ENCODE measurements around the gene AFG1L. TPM values are rescaled to one million over a fixed set of nuclear protein-coding genes. Genes with fewer than 3 reads are reported as not detected.

Gene AFG1L
- total RNA-seq, 2 donors from 2014 or later: 10.5 to 11.1 TPM

- WGBS, 2 experiments (ENCODE audit: insufficient coverage in 1 of 2, insufficient read length in 1 of 2): 95 to 100% methylated on average over 2 of the region's 2 CpGs
- Mint-ChIP-seq H3K27me3 (ENCODE audit: insufficient read depth) (no peaks in the 10 kb centered on the region), H3K27ac (no peak overlapping the region), H3K4me3 (no peak overlapping the region), H3K36me3 (ENCODE audit: low read depth) (no peaks in the 10 kb centered on the region), H3K9me3 (no peaks in the 10 kb centered on the region), H3K4me1 (no peaks in the 10 kb centered on the region)
- no peak for TF ChIP-seq CTCF (conservative IDR thresholded peaks at IDR 0.05)
- Histone ChIP-seq H3K9me3 (ENCODE audit: control insufficient read depth, low read length) (no peaks in the 10 kb centered on the region), H3K36me3 (ENCODE audit: control insufficient read depth, insufficient read depth, low read length) (no peaks in the 10 kb centered on the region), H3K4me3 (ENCODE audit: low read length) (no peak overlapping the region), H3K27ac (ENCODE audit: low read depth, low read length) (no peak overlapping the region), H3K4me1 (ENCODE audit: control insufficient read depth, insufficient read depth, low read length) (no peaks in the 10 kb centered on the region), H3K27me3 (ENCODE audit: control insufficient read depth, insufficient read depth, low read length, poor library complexity, severe bottlenecking) (no peaks in the 10 kb centered on the region), H3K9ac (ENCODE audit: extremely low read depth, low read length, poor library complexity, severe bottlenecking) (no peak overlapping the region)
- DNase-seq: no peak
Observed at GRCh38 chr6:108355890-108356289, 61.0 kb downstream of the AFG1L start.

- Histone ChIP-seq H3K9ac (ENCODE audit: extremely low read depth, low read length, poor library complexity, severe bottlenecking) (no peak overlapping the region), H3K9me3 (ENCODE audit: control insufficient read depth, low read length) (no peaks in the 10 kb centered on the region), H3K27ac (ENCODE audit: low read depth, low read length) (no peak overlapping the region), H3K36me3 (ENCODE audit: control insufficient read depth, insufficient read depth, low read length) (no peaks in the 10 kb centered on the region), H3K4me1 (ENCODE audit: control insufficient read depth, insufficient read depth, low read length) (no peaks in the 10 kb centered on the region), H3K27me3 (ENCODE audit: control insufficient read depth, insufficient read depth, low read length, poor library complexity, severe bottlenecking) (no peaks in the 10 kb centered on the region), H3K4me3 (ENCODE audit: low read length) (no peak overlapping the region)
- no peaks in the 10 kb centered on the region for H3K27me3 Mint-ChIP-seq (ENCODE audit: insufficient read depth)
- WGBS, 2 experiments (ENCODE audit: insufficient coverage in 1 of 2, insufficient read length in 1 of 2): 87 to 100% methylated on average over 2 to 5 of the region's 5 CpGs
- H3K36me3 Mint-ChIP-seq (ENCODE audit: low read depth): no peaks in the 10 kb centered on the region
- peak; percentile 69 for TF ChIP-seq CTCF (conservative IDR thresholded peaks at IDR 0.05)
- H3K4me1 Mint-ChIP-seq: no peaks in the 10 kb centered on the region
- no peak overlapping the region for H3K4me3 Mint-ChIP-seq
- no peak for DNase-seq
- no peak overlapping the region for H3K27ac Mint-ChIP-seq
- H3K9me3 Mint-ChIP-seq: no peaks in the 10 kb centered on the region
Observed at GRCh38 chr6:108359901-108360882, 65.3 kb downstream of the AFG1L start.

GRCh38 chr6:108360919-108361311 lies 66.1 kb downstream of the AFG1L start:
- WGBS, 2 experiments (ENCODE audit: insufficient coverage in 1 of 2, insufficient read length in 1 of 2): 83 to 88% methylated on average over 1 to 2 of the region's 2 CpGs
- no peak for DNase-seq
- Histone ChIP-seq H3K9ac (ENCODE audit: extremely low read depth, low read length, poor library complexity, severe bottlenecking) (no peak overlapping the region), H3K27me3 (ENCODE audit: control insufficient read depth, insufficient read depth, low read length, poor library complexity, severe bottlenecking) (no peaks in the 10 kb centered on the region), H3K36me3 (ENCODE audit: control insufficient read depth, insufficient read depth, low read length) (no peaks in the 10 kb centered on the region), H3K27ac (ENCODE audit: low read depth, low read length) (no peak overlapping the region), H3K4me1 (ENCODE audit: control insufficient read depth, insufficient read depth, low read length) (no peaks in the 10 kb centered on the region), H3K9me3 (ENCODE audit: control insufficient read depth, low read length) (no peaks in the 10 kb centered on the region), H3K4me3 (ENCODE audit: low read length) (no peak overlapping the region)
- no peak overlapping the region for H3K27ac Mint-ChIP-seq
- no peak overlapping the region for H3K4me3 Mint-ChIP-seq
- H3K36me3 Mint-ChIP-seq (ENCODE audit: low read depth): no peaks in the 10 kb centered on the region
- no peaks in the 10 kb centered on the region for H3K9me3 Mint-ChIP-seq
- no peaks in the 10 kb centered on the region for H3K4me1 Mint-ChIP-seq
- no peak for TF ChIP-seq CTCF (conservative IDR thresholded peaks at IDR 0.05)
- H3K27me3 Mint-ChIP-seq (ENCODE audit: insufficient read depth): no peaks in the 10 kb centered on the region

Measured in endodermal cell (in vitro differentiated cells).